Measurements from ENCODE around the gene LRP10.
A peak's percentile ranks its signal among the peaks of the same experiment; 100 is the strongest.
"Not testable (repeated sequence)": the region's sequence is repeated elsewhere in the genome, so short reads cannot be mapped to it uniquely, and the experiment has no call there.

The LRP10 gene

DNA sequence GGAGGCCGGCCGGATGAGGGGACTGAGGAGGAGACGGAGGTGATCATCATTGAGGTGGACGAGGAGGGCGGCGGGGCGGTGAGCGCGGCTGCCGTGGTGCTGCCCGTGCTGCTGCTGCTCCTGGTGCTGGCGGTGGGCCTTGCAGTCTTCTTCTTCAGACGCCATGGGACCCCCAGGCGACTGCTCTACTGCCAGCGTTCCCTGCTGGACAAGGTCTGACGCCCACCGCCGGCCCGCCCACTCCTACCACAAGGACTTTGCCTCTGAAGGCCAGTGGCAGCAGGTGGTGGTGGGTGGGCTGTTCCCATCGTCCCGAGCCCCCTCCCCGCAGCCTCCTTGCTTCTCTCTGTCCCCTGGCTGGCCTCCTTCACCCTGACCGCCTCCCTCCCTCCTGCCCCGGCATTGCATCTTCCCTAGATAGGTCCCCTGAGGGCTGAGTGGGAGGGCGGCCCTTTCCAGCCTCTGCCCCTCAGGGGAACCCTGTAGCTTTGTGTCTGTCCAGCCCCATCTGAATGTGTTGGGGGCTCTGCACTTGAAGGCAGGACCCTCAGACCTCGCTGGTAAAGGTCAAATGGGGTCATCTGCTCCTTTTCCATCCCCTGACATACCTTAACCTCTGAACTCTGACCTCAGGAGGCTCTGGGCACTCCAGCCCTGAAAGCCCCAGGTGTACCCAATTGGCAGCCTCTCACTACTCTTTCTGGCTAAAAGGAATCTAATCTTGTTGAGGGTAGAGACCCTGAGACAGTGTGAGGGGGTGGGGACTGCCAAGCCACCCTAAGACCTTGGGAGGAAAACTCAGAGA, 25.5 kb upstream of the LRP10 start:
- no peaks in the 10 kb centered on the region for H3K9me3 ChIP-seq (ENCODE audit: control insufficient read depth, insufficient read depth, low read length)
- H3K9ac ChIP-seq (ENCODE audit: low read depth, low read length), result no peak overlapping the region
- H3K36me3 ChIP-seq (ENCODE audit: control insufficient read depth, insufficient read depth, low read length), result peaks cover 14% of the 10 kb centered on the region
- H3K27me3 ChIP-seq (ENCODE audit: control insufficient read depth, insufficient read depth, low read length), result no peaks in the 10 kb centered on the region
- H3K4me3 ChIP-seq (ENCODE audit: low read depth, low read length), result no peak overlapping the region
- peaks cover 11% of the 10 kb centered on the region for H3K4me1 ChIP-seq (ENCODE audit: control insufficient read depth, insufficient read depth, low read length)

DNA sequence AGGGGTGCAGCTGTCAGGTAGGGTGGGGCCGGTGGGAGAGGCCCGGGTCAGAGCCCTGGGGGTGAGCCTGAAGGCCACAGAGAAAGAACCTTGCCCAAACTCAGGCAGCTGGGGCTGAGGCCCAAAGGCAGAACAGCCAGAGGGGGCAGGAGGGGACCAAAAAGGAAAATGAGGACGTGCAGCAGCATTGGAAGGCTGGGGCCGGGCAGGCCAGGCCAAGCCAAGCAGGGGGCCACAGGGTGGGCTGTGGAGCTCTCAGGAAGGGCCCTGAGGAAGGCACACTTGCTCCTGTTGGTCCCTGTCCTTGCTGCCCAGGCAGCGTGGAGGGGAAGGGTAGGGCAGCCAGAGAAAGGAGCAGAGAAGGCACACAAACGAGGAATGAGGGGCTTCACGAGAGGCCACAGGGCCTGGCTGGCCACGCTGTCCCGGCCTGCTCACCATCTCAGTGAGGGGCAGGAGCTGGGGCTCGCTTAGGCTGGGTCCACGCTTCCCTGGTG, 24.7 kb upstream of the LRP10 start:
- Histone ChIP-seq H3K36me3 (ENCODE audit: control insufficient read depth, insufficient read depth, low read length) (peaks cover 14% of the 10 kb centered on the region), H3K9ac (ENCODE audit: low read depth, low read length) (no peak overlapping the region), H3K4me1 (ENCODE audit: control insufficient read depth, insufficient read depth, low read length) (peaks cover 11% of the 10 kb centered on the region), H3K27me3 (ENCODE audit: control insufficient read depth, insufficient read depth, low read length) (no peaks in the 10 kb centered on the region), H3K9me3 (ENCODE audit: control insufficient read depth, insufficient read depth, low read length) (no peaks in the 10 kb centered on the region), H3K4me3 (ENCODE audit: low read depth, low read length) (no peak overlapping the region)

- Histone ChIP-seq H3K36me3 (ENCODE audit: control insufficient read depth, insufficient read depth, low read length) (peaks cover 14% of the 10 kb centered on the region), H3K27me3 (ENCODE audit: control insufficient read depth, insufficient read depth, low read length) (no peaks in the 10 kb centered on the region), H3K4me3 (ENCODE audit: low read depth, low read length) (no peak overlapping the region), H3K9ac (ENCODE audit: low read depth, low read length) (peak overlapping the region; percentile 8), H3K9me3 (ENCODE audit: control insufficient read depth, insufficient read depth, low read length) (no peaks in the 10 kb centered on the region), H3K4me1 (ENCODE audit: control insufficient read depth, insufficient read depth, low read length) (peaks cover 12% of the 10 kb centered on the region)
Observed at GRCh38 chr14:22847661-22848341, 23.7 kb upstream of the LRP10 start.

- H3K9ac ChIP-seq (ENCODE audit: low read depth, low read length), result no peak overlapping the region
Observed at GRCh38 chr14:22848351-22849164, 23.0 kb upstream of the LRP10 start.

GRCh38 chr14:22849212-22849819, 22.2 kb upstream of the LRP10 start:
- H3K27me3 ChIP-seq (ENCODE audit: control insufficient read depth, insufficient read depth, low read length), result no peaks in the 10 kb centered on the region
- H3K9ac ChIP-seq (ENCODE audit: low read depth, low read length), result no peak overlapping the region
- H3K4me3 ChIP-seq (ENCODE audit: low read depth, low read length), result no peak overlapping the region
- H3K36me3 ChIP-seq (ENCODE audit: control insufficient read depth, insufficient read depth, low read length), result peaks cover 10% of the 10 kb centered on the region
- no peaks in the 10 kb centered on the region for H3K9me3 ChIP-seq (ENCODE audit: control insufficient read depth, insufficient read depth, low read length)
- H3K4me1 ChIP-seq (ENCODE audit: control insufficient read depth, insufficient read depth, low read length), result peaks cover 13% of the 10 kb centered on the region

More at GRCh38 chr14:22848351-22849164, 23.0 kb upstream of the LRP10 start:
- no peaks in the 10 kb centered on the region for H3K9me3 ChIP-seq (ENCODE audit: control insufficient read depth, insufficient read depth, low read length)
- H3K4me1 ChIP-seq (ENCODE audit: control insufficient read depth, insufficient read depth, low read length), result peaks cover 13% of the 10 kb centered on the region
- H3K36me3 ChIP-seq (ENCODE audit: control insufficient read depth, insufficient read depth, low read length), result peaks cover 10% of the 10 kb centered on the region
- no peaks in the 10 kb centered on the region for H3K27me3 ChIP-seq (ENCODE audit: control insufficient read depth, insufficient read depth, low read length)
- no peak overlapping the region for H3K4me3 ChIP-seq (ENCODE audit: low read depth, low read length)

DNA sequence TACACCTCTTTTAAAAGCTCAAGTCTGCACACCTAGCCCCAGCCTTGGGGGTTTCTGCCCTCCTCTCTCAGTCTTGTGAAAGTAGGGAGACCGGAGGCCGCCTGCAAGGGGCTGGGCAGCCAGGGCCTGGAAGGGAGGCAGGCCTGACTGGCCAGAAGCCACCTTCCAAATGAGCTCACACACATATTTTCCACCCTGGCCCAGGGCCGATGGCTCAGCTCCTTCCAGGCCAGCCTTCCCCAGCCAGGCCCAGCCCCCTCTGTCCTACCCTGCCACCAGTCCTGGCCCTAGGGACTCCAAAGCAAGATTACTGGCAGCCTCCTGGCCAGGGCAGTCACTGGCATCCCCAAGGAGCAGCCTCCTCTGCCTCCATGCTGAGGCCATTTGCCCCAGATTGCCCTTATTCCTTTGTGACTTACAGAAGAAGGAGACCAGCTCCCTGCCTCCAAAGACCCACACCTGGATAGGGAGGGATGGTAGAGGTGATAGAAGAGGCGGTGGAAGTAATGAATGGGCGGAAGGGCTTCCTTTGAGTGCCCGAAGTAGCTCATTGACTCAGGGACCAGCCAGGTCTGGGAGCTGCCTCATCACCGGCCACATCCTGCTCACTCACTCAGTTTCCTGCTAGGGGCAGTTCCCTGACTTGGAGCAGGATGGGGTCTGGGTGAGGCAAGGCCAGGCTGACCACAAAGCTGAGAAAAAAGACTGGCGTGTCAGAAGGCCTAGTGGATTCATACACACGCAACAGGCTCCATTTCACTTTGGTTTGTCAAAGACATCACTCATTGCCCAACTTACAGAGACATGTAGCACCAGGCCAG, 20.4 kb upstream of the LRP10 start:
- no peaks in the 10 kb centered on the region for H3K36me3 ChIP-seq (ENCODE audit: control insufficient read depth, insufficient read depth, low read length)
- no peak overlapping the region for H3K9ac ChIP-seq (ENCODE audit: low read depth, low read length)
- H3K4me3 ChIP-seq (ENCODE audit: low read depth, low read length), result no peak overlapping the region
- no peaks in the 10 kb centered on the region for H3K9me3 ChIP-seq (ENCODE audit: control insufficient read depth, insufficient read depth, low read length)
- H3K27me3 ChIP-seq (ENCODE audit: control insufficient read depth, insufficient read depth, low read length), result no peaks in the 10 kb centered on the region
- H3K4me1 ChIP-seq (ENCODE audit: control insufficient read depth, insufficient read depth, low read length), result peaks cover 13% of the 10 kb centered on the region

DNA sequence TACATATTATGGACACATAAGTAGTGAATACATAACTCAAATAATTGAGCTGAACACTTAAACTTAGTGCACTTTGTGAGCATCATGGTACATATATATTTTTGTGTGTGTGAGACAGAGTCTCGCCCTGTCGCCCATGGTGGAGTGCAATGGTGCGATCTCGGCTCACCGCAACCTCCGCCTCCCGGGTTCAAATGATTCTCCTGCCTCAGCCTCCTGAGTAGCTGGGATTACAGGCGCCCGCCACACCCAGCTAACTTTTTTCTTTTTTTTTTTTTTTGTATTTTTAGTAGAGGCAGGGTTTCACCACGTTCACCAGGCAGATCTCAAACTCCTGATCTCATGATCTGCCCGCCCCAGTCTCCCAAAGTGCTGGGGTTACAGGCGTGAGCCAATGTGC, 19.4 kb upstream of the LRP10 start:
- not testable (repeated sequence) for H3K9me3 ChIP-seq (ENCODE audit: control insufficient read depth, insufficient read depth, low read length); H3K9ac ChIP-seq (ENCODE audit: low read depth, low read length); H3K36me3 ChIP-seq (ENCODE audit: control insufficient read depth, insufficient read depth, low read length); H3K4me3 ChIP-seq (ENCODE audit: low read depth, low read length); H3K27me3 ChIP-seq (ENCODE audit: control insufficient read depth, insufficient read depth, low read length)
- H3K4me1 ChIP-seq (ENCODE audit: control insufficient read depth, insufficient read depth, low read length), result peaks cover 13% of the 10 kb centered on the region

- no peak overlapping the region for H3K9ac ChIP-seq (ENCODE audit: low read depth, low read length)
- H3K9me3 ChIP-seq (ENCODE audit: control insufficient read depth, insufficient read depth, low read length), result no peaks in the 10 kb centered on the region
- no peaks in the 10 kb centered on the region for H3K36me3 ChIP-seq (ENCODE audit: control insufficient read depth, insufficient read depth, low read length)
- H3K4me3 ChIP-seq (ENCODE audit: low read depth, low read length), result no peak overlapping the region
- H3K27me3 ChIP-seq (ENCODE audit: control insufficient read depth, insufficient read depth, low read length), result no peaks in the 10 kb centered on the region
- H3K4me1 ChIP-seq (ENCODE audit: control insufficient read depth, insufficient read depth, low read length), result peaks cover 13% of the 10 kb centered on the region
Observed at GRCh38 chr14:22852599-22852939, 19.0 kb upstream of the LRP10 start.

- Histone ChIP-seq H3K9me3 (ENCODE audit: control insufficient read depth, insufficient read depth, low read length) (no peaks in the 10 kb centered on the region), H3K9ac (ENCODE audit: low read depth, low read length) (peak overlapping the region; percentile 49), H3K4me3 (ENCODE audit: low read depth, low read length) (peak overlapping the region; percentile 73), H3K4me1 (ENCODE audit: control insufficient read depth, insufficient read depth, low read length) (peaks cover 9% of the 10 kb centered on the region), H3K27me3 (ENCODE audit: control insufficient read depth, insufficient read depth, low read length) (no peaks in the 10 kb centered on the region), H3K36me3 (ENCODE audit: control insufficient read depth, insufficient read depth, low read length) (no peaks in the 10 kb centered on the region)
Observed at GRCh38 chr14:22852940-22853767, 18.4 kb upstream of the LRP10 start.

DNA sequence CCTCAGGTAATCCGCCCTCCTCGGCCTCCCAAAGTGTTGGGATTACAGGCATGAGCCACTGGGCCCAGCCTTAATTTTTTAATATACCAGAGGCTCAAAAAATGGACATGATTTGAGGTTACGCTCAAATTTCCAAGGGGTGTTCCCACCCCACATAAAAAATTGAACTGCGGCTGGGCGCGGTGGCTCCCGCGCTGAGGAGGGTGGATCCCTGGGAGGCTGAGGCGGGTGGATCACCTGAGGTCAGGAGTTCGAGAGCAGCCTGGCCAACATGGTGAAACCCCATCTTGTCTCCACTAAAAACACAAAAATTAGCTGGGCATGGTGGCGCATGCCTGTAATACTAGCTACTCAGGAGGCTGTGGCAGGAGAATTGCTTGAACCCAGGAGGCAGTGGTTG, 17.2 kb upstream of the LRP10 start:
- H3K27me3 ChIP-seq (ENCODE audit: control insufficient read depth, insufficient read depth, low read length); H3K36me3 ChIP-seq (ENCODE audit: control insufficient read depth, insufficient read depth, low read length); H3K9ac ChIP-seq (ENCODE audit: low read depth, low read length); H3K9me3 ChIP-seq (ENCODE audit: control insufficient read depth, insufficient read depth, low read length); H3K4me3 ChIP-seq (ENCODE audit: low read depth, low read length); H3K4me1 ChIP-seq (ENCODE audit: control insufficient read depth, insufficient read depth, low read length): not testable (repeated sequence)

All from iPS-15b (cell line).